Activated CD8-positive, alpha-beta memory T cell treated with anti-CD3 and anti-CD28 coated beads, Interleukin-2, amount 10 ng/mL, durations not matched to agents 7 days and 5 days (primary cell): ENCODE data around the gene NLRC3. TPM values are rescaled to one million over a fixed set of nuclear protein-coding genes. Genes with fewer than 3 reads are reported as not detected.
"Not testable (repeated sequence)": the region's sequence is repeated elsewhere in the genome, so short reads cannot be mapped to it uniquely, and the experiment has no call there.

Source experiments
- ATAC-seq: fragments of 150-1000 bp; cut with Tn5 transposase; one replicate; pipeline ENCODE4 v1.10.0; 2021; ENCODE audit warnings: moderate library complexity
- CTCF ChIA-PET: fragments of 350-600 bp; sonication (Branson Sonifier 250); formaldehyde crosslinking; loops from one replicate; lab custom pipeline; 2021; ENCODE audit warnings: antibody characterized with exemption; lab: Charles Lee
- DNase-seq: peaks from one replicate; pipeline ENCODE4 v3.0.0-alpha.2; 2020
- H3K27ac Mint-ChIP-seq: one replicate; pipeline ENCODE4 v1.8.0; 2021; ENCODE audit warnings: mild to moderate bottlenecking, mixed read lengths
- H3K27me3 Mint-ChIP-seq: one replicate; pipeline ENCODE4 v1.8.0; 2021; ENCODE audit warnings: mixed read lengths
- H3K36me3 Mint-ChIP-seq: one replicate; pipeline ENCODE4 v1.8.0; 2021; ENCODE audit warnings: mild to moderate bottlenecking, mixed read lengths
- H3K4me1 Mint-ChIP-seq: one replicate; pipeline ENCODE4 v1.8.0; 2021; ENCODE audit warnings: mixed read lengths
- H3K4me3 Mint-ChIP-seq: one replicate; pipeline ENCODE4 v1.8.0; 2021; ENCODE audit warnings: mild to moderate bottlenecking, moderate library complexity, mixed read lengths
- H3K9me3 Mint-ChIP-seq: one replicate; pipeline ENCODE4 v1.8.0; 2022; ENCODE audit warnings: low read depth, mixed read lengths
- total RNA-seq, 2 experiments: library from RNA; stranded (reverse); gene quantifications; one replicate each; pipeline ENCODE4 v1.2.3, GENCODE V29; 2021

Gene NLRC3
- total RNA-seq, 2 experiments from 2014 or later: 77.2 to 116 TPM

DNA sequence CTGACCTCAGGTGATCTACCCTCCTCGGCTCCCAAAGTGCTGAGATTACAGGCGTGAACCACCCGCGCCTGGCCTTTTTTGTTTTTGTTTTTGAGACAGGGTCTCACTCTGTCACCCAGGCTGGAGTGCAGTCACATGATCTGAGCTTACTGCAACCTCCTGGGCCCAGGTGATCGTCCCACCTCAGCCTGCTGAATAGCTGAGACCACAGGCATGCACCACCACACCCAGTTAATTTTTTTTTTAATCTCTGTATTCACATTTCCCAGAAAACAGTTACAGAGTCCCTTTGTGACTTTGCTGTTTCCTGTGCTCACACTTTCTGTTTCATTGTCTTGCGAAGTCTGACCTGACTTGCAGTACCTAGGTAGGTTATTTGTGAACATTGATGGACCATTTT lies 73.7 kb downstream of the NLRC3 start:
- peaks cover 26% of the 10 kb centered on the region for H3K36me3 Mint-ChIP-seq
- H3K9me3 Mint-ChIP-seq: no peaks in the 10 kb centered on the region
- peak overlapping the region; percentile 66 for H3K4me3 Mint-ChIP-seq
- CTCF ChIA-PET: interaction anchor here (0.6 to 1.7 kb wide), 3 partner anchors 23 to 336 kb away, joined by 3 read pairs; partner anchors contain the start of genes ZNF174 and ZSCAN32
- H3K27ac Mint-ChIP-seq: peak overlapping the region; percentile 94
- ATAC-seq (peak; percentile 60), DNase-seq (peak; percentile 83)
- peaks cover 66% of the 10 kb centered on the region for H3K4me1 Mint-ChIP-seq
- peaks cover 2% of the 10 kb centered on the region for H3K27me3 Mint-ChIP-seq

GRCh38 chr16:3501783-3502400 lies 75.3 kb downstream of the NLRC3 start:
- CTCF ChIA-PET: interaction anchor here (0.9 to 1.6 kb wide), 5 partner anchors 12 to 351 kb away, joined by 3 to 6 read pairs (median 3); partner anchors contain the start of gene NAA60
- H3K9me3 Mint-ChIP-seq: no peaks in the 10 kb centered on the region
- ATAC-seq (no peak), DNase-seq (no peak)
- H3K4me3 Mint-ChIP-seq: peak overlapping the region; percentile 91
- H3K36me3 Mint-ChIP-seq: peaks cover 17% of the 10 kb centered on the region
- H3K27ac Mint-ChIP-seq: peak overlapping the region; percentile 94
- peaks cover 56% of the 10 kb centered on the region for H3K4me1 Mint-ChIP-seq
- peaks cover 2% of the 10 kb centered on the region for H3K27me3 Mint-ChIP-seq

GRCh38 chr16:3501412-3501761 lies 75.8 kb downstream of the NLRC3 start:
- peaks cover 56% of the 10 kb centered on the region for H3K4me1 Mint-ChIP-seq
- ATAC-seq, H3K27me3 Mint-ChIP-seq, DNase-seq, H3K9me3 Mint-ChIP-seq: not testable (repeated sequence)
- H3K4me3 Mint-ChIP-seq: peak overlapping the region; percentile 91
- CTCF ChIA-PET: interaction anchor here (0.9 to 1.6 kb wide), 11 partner anchors 8 to 351 kb away, joined by 3 to 6 read pairs (median 3); partner anchors contain the start of gene NAA60
- peak overlapping the region; percentile 91 for H3K27ac Mint-ChIP-seq
- peaks cover 17% of the 10 kb centered on the region for H3K36me3 Mint-ChIP-seq

- no peak for DNase-seq
- no peaks in the 10 kb centered on the region for H3K9me3 Mint-ChIP-seq
- CTCF ChIA-PET: interaction anchor here (0.6 to 1.4 kb wide), 2 partner anchors 216 to 226 kb away, joined by 3 read pairs; no protein-coding TSS in a partner anchor
- H3K4me1 Mint-ChIP-seq: peaks cover 36% of the 10 kb centered on the region
- no peak overlapping the region for H3K4me3 Mint-ChIP-seq
- peaks cover 2% of the 10 kb centered on the region for H3K36me3 Mint-ChIP-seq
- H3K27me3 Mint-ChIP-seq: peaks cover 2% of the 10 kb centered on the region
- H3K27ac Mint-ChIP-seq: no peak overlapping the region
- ATAC-seq: no peak
Measured at GRCh38 chr16:3498988-3499387, 78.2 kb downstream of the NLRC3 start.

DNA sequence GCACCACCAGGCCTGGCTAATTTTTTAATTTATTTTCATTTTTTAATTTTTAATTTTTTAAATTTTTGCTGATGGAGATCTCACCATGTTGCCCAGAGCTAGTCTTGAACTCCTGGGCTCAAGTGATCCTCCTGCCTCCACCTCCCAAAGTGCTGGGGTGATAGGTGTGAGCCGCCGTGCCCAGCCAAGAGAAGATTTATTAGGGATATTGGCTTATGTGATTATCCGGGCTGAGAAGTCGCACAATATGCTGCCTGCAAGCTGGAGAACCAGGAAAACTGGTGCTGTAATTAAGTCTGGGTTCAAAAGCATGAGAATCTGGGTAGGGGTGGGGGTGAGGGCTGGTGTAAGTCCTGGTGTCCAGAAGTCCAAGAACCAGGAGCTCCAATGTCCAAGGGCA lies 79.4 kb downstream of the NLRC3 start:
- CTCF ChIA-PET: interaction anchor here (1.2 kb wide), 1 partner anchor 368 kb away, joined by 3 read pairs; no protein-coding TSS in a partner anchor
- Mint-ChIP-seq H3K9me3 (no peaks in the 10 kb centered on the region), H3K27me3 (peaks cover 2% of the 10 kb centered on the region), H3K4me1 (peaks cover 25% of the 10 kb centered on the region), H3K27ac (no peak overlapping the region), H3K36me3 (peaks cover 2% of the 10 kb centered on the region), H3K4me3 (no peak overlapping the region)
- DNase-seq (no peak), ATAC-seq (no peak)

GRCh38 chr16:3496386-3496785 lies 80.8 kb downstream of the NLRC3 start:
- peaks cover 2% of the 10 kb centered on the region for H3K36me3 Mint-ChIP-seq
- H3K9me3 Mint-ChIP-seq: no peaks in the 10 kb centered on the region
- H3K27me3 Mint-ChIP-seq: peaks cover 2% of the 10 kb centered on the region
- H3K4me1 Mint-ChIP-seq: peaks cover 13% of the 10 kb centered on the region
- H3K27ac Mint-ChIP-seq: no peak overlapping the region
- no peak for DNase-seq
- ATAC-seq: no peak
- CTCF ChIA-PET: interaction anchor here (1.2 kb wide), 1 partner anchor 367 kb away, joined by 3 read pairs; no protein-coding TSS in a partner anchor
- no peak overlapping the region for H3K4me3 Mint-ChIP-seq

GRCh38 chr16:3495176-3495575 lies 82.0 kb downstream of the NLRC3 start, which contains the start of gene C16orf90:
Gene C16orf90, minus strand, starts transcription at chr16:3495489. Its CDS starts 68 bp downstream, at chr16:3495421.
- Mint-ChIP-seq H3K9me3 (no peaks in the 10 kb centered on the region), H3K4me1 (peaks cover 3% of the 10 kb centered on the region), H3K27ac (no peak within 1 kb of the TSS), H3K36me3 (no peaks in the 10 kb centered on the region), H3K4me3 (no peak within 1 kb of the TSS), H3K27me3 (peaks cover 2% of the 10 kb centered on the region)
- no peak for ATAC-seq
- DNase-seq: no peak
- CTCF ChIA-PET: no interaction called here

DNA sequence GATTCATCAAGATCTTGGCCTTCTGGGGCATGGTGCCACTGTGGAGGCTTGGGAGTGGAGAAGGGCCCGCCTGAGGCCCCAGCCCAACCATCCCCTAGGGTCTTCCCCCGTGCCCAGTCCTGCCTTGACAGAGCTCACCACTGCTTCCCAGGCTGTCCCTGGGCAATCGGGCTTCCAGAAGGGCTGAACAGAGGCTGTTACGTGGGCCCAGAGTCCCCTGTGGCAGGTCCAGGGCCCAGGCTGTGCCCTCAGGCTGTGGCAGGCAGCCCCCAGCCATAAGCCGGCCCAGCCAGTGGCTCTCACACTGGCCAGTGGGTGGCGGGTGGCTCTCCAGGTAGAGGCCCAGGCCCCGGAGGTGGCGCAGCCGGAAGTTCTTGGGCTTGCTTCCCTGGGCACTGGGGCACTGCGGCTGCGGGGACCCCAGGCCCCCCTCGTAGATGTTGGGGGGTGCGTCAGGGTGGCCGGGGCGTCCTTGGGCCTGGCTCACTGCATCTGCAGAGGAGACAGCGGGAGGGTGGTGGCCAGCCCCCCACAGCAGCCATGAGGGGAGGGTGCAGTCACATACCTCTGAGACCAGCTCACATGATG lies 82.7 kb downstream of the NLRC3 start:
- no peak overlapping the region for H3K27ac Mint-ChIP-seq
- DNase-seq (no peak), ATAC-seq (no peak)
- H3K4me3 Mint-ChIP-seq: no peak overlapping the region
- peaks cover under 1% of the 10 kb centered on the region for H3K4me1 Mint-ChIP-seq
- CTCF ChIA-PET: no interaction called here
- H3K9me3 Mint-ChIP-seq: no peaks in the 10 kb centered on the region
- peaks cover under 1% of the 10 kb centered on the region for H3K27me3 Mint-ChIP-seq
- H3K36me3 Mint-ChIP-seq: no peaks in the 10 kb centered on the region

DNA sequence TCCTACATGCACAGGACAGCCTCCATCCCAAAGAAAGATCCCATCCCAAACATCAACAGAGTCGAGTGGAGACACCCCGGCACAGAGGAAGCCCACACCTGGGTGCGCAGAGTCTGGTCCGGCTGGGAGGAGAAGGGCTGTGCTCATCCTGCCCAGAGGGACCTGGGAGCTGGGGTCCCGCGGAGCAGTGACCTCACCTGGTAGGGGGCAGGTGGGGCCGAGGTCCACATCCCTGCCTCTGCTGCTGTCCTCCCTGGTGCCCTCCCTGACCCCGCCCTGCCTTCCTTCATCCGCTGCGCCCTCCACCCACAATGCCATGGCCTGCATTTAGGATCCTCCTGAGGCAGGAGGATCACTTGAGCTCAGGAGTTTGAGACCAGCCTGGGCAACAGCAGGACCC lies 84.8 kb downstream of the NLRC3 start:
- no peak for ATAC-seq
- CTCF ChIA-PET: no interaction called here
- Mint-ChIP-seq H3K27ac (no peak overlapping the region), H3K36me3 (no peaks in the 10 kb centered on the region), H3K9me3 (no peaks in the 10 kb centered on the region), H3K27me3 (no peaks in the 10 kb centered on the region), H3K4me1 (no peaks in the 10 kb centered on the region), H3K4me3 (no peak overlapping the region)
- no peak for DNase-seq

GRCh38 chr16:3490911-3491629 lies 86.1 kb downstream of the NLRC3 start:
- Mint-ChIP-seq H3K4me3 (no peak overlapping the region), H3K36me3 (peaks cover 1% of the 10 kb centered on the region), H3K27ac (no peak overlapping the region), H3K27me3 (no peaks in the 10 kb centered on the region), H3K9me3 (no peaks in the 10 kb centered on the region), H3K4me1 (no peaks in the 10 kb centered on the region)
- CTCF ChIA-PET: interaction anchor here (1.5 kb wide), 1 partner anchor 10 kb away, joined by 6 read pairs; the partner anchor contains the start of gene CLUAP1
- DNase-seq (no peak), ATAC-seq (no peak)

Other genes with a start within 250 kb of the NLRC3 start
- not detected for gene OR2C1, start 221.5 kb downstream of the NLRC3 start, total RNA-seq
- 10 to 100 TPM; 15.6 to 18.2 TPM for gene ZSCAN32, start 176.4 kb downstream of the NLRC3 start, total RNA-seq
- gene ZNF174, start 176.2 kb downstream of the NLRC3 start, total RNA-seq: 10 to 100 TPM; 13.9 to 15.4 TPM
- 1 to 10 TPM; 2.4 to 2.6 TPM for gene ZNF597, start 133.9 kb downstream of the NLRC3 start, total RNA-seq
- 10 to 100 TPM; 50.2 to 50.6 TPM for gene NAA60, start 133.7 kb downstream of the NLRC3 start, total RNA-seq
- gene C16orf90, start 81.9 kb downstream of the NLRC3 start, total RNA-seq: not detected
- 10 to 100 TPM; 11.4 to 18.0 TPM for gene CLUAP1, start 76.4 kb downstream of the NLRC3 start, total RNA-seq
- 10 to 100 TPM; 19.0 to 24.6 TPM for gene SLX4, start 34.2 kb upstream of the NLRC3 start, total RNA-seq
- gene DNASE1, start 77.3 kb upstream of the NLRC3 start, total RNA-seq: 10 to 100 TPM; 33.8 to 53.4 TPM
- gene TRAP1, start 140.1 kb upstream of the NLRC3 start, total RNA-seq: 100 to 1,000 TPM; 147 to 193 TPM